Neural progenitor cell (in vitro differentiated cells): ENCODE data around the gene DKK2. TPM values are rescaled to one million over a fixed set of nuclear protein-coding genes. Genes with fewer than 3 reads are reported as not detected.

Source experiments
- DNase-seq: peaks from one replicate; pipeline ENCODE4 v3.0.0-alpha.2; 2016; ENCODE audit warnings: low spot score
- H2AFZ ChIP-seq: fragments of 200-600 bp; sonication (generic); replicated peaks from 2 replicates; pipeline ENCODE4 v1.6.1; 2016; ENCODE audit warnings: antibody characterized with exemption
- H3F3A ChIP-seq: fragments of 200-600 bp; sonication (generic); 2 replicates; pipeline ENCODE4 v1.6.1; 2016; ENCODE audit warnings: antibody characterized with exemption, low read depth
- H3K27ac ChIP-seq: fragments of 200-600 bp; sonication (generic); 2 replicates; pipeline ENCODE4 v1.5.1; 2016; ENCODE audit warnings: mild to moderate bottlenecking
- H3K27me3 ChIP-seq: fragments of 200-600 bp; sonication (generic); 2 replicates; pipeline ENCODE4 v1.6.1; 2016; ENCODE audit warnings: mild to moderate bottlenecking, moderate library complexity
- H3K36me3 ChIP-seq: fragments of 200-600 bp; sonication (generic); 2 replicates; pipeline ENCODE4 v1.5.1; 2016
- H3K4me1 ChIP-seq: fragments of 200-600 bp; sonication (generic); 2 replicates; pipeline ENCODE4 v1.6.1; 2016; ENCODE audit warnings: mixed run types
- H3K4me2 ChIP-seq: fragments of 200-600 bp; sonication (generic); 2 replicates; pipeline ENCODE4 v1.6.1; 2016
- H3K4me3 ChIP-seq: fragments of 200-600 bp; sonication (generic); 2 replicates; pipeline ENCODE4 v1.5.1; 2016
- H3K79me2 ChIP-seq: fragments of 200-600 bp; sonication (generic); 2 replicates; pipeline ENCODE4 v1.6.1; 2016; ENCODE audit warnings: low read depth
- H3K9ac ChIP-seq: fragments of 200-600 bp; sonication (generic); 2 replicates; pipeline ENCODE4 v1.6.1; 2016
- H3K9me3 ChIP-seq: fragments of 200-600 bp; sonication (generic); 2 replicates; pipeline ENCODE4 v1.5.1; 2016; ENCODE audit warnings: low read depth
- H4K20me1 ChIP-seq: fragments of 200-600 bp; sonication (generic); 2 replicates; pipeline ENCODE4 v1.6.1; 2016; ENCODE audit warnings: low read depth
- H3K27ac Mint-ChIP-seq: 3 replicates; pipeline ENCODE4 v1.8.0; 2021; ENCODE audit warnings: mixed read lengths
- H3K27me3 Mint-ChIP-seq: 2 replicates; pipeline ENCODE4 v1.8.0; 2022; ENCODE audit warnings: low read depth, mild to moderate bottlenecking, inconsistent platforms, moderate library complexity, mixed read lengths; ENCODE audit not compliant: insufficient read depth
- H3K36me3 Mint-ChIP-seq: 3 replicates; pipeline ENCODE4 v1.8.0; 2021; ENCODE audit warnings: mixed read lengths
- H3K4me1 Mint-ChIP-seq: 3 replicates; pipeline ENCODE4 v1.8.0; 2021; ENCODE audit warnings: mixed read lengths
- H3K4me3 Mint-ChIP-seq: 3 replicates; pipeline ENCODE4 v1.8.0; 2021; ENCODE audit warnings: mild to moderate bottlenecking, moderate library complexity, mixed read lengths
- H3K9me3 Mint-ChIP-seq: 3 replicates; pipeline ENCODE4 v1.8.0; 2020; ENCODE audit warnings: mixed read lengths
- CTCF ChIP-seq: fragments of 200-600 bp; sonication (generic); IDR thresholded peaks from 2 replicates; pipeline ENCODE4 v1.5.1; 2017; ENCODE audit warnings: antibody characterized with exemption, mild to moderate bottlenecking
- EZH2 ChIP-seq: fragments of 200-600 bp; sonication (generic); IDR thresholded peaks from 2 replicates; pipeline ENCODE4 v1.6.1; 2017; ENCODE audit warnings: antibody characterized with exemption, mild to moderate bottlenecking, moderate library complexity
- EZH2phosphoT487 ChIP-seq: fragments of 200-600 bp; sonication (generic); IDR thresholded peaks from 2 replicates; pipeline ENCODE4 v1.6.1; 2017; ENCODE audit warnings: antibody characterized with exemption
- total RNA-seq: library from RNA; depleted of rRNA; stranded (reverse); fragments of >200 nt; gene quantifications from 2 replicates; pipeline ENCODE4 v1.2.3, GENCODE V29; 2015; ENCODE audit warnings: low replicate concordance

The DKK2 gene
- total RNA-seq, 1 donor from 2014 or later: not detected

GRCh38 chr4:106930522-106930921 is 105.6 kb downstream of the DKK2 start:
- no peaks in the 10 kb centered on the region for H3K27me3 ChIP-seq
- TF ChIP-seq EZH2: no peak
- no peak for TF ChIP-seq CTCF
- TF ChIP-seq EZH2phosphoT487: no peak

GRCh38 chr4:106929248-106929647 is 106.9 kb downstream of the DKK2 start:
- no peak overlapping the region for H3K4me3 ChIP-seq
- DNase-seq: no peak
- no peaks in the 10 kb centered on the region for H4K20me1 ChIP-seq
- H3K27ac ChIP-seq: no peak overlapping the region
- Mint-ChIP-seq H3K36me3 (no peaks in the 10 kb centered on the region), H3K4me1 (no peaks in the 10 kb centered on the region), H3K27me3 (no peaks in the 10 kb centered on the region), H3K4me3 (no peak overlapping the region), H3K9me3 (no peaks in the 10 kb centered on the region), H3K27ac (no peak overlapping the region)
- H3K9me3 ChIP-seq: no peaks in the 10 kb centered on the region
- H3K9ac ChIP-seq: no peak overlapping the region
- no peaks in the 10 kb centered on the region for H3F3A ChIP-seq
- no peak overlapping the region for H2AFZ ChIP-seq
- H3K4me1 ChIP-seq: peaks cover 14% of the 10 kb centered on the region
- no peaks in the 10 kb centered on the region for H3K36me3 ChIP-seq
- no peaks in the 10 kb centered on the region for H3K79me2 ChIP-seq
- no peak overlapping the region for H3K4me2 ChIP-seq
- TF ChIP-seq CTCF (no peak), EZH2 (no peak), EZH2phosphoT487 (no peak)
- H3K27me3 ChIP-seq: no peaks in the 10 kb centered on the region

More at GRCh38 chr4:106930522-106930921, 105.6 kb downstream of the DKK2 start:
- Histone ChIP-seq H4K20me1 (no peaks in the 10 kb centered on the region), H3K9me3 (no peaks in the 10 kb centered on the region), H3K4me2 (peak overlapping the region; percentile 51), H3K27ac (peak overlapping the region; percentile 2), H3F3A (no peaks in the 10 kb centered on the region), H2AFZ (peak overlapping the region; percentile 89), H3K79me2 (no peaks in the 10 kb centered on the region), H3K9ac (no peak overlapping the region), H3K4me1 (peaks cover 14% of the 10 kb centered on the region), H3K36me3 (no peaks in the 10 kb centered on the region), H3K4me3 (no peak overlapping the region)
- H3K4me1 Mint-ChIP-seq: no peaks in the 10 kb centered on the region
- peak; percentile 31 for DNase-seq
- no peaks in the 10 kb centered on the region for H3K36me3 Mint-ChIP-seq
- H3K4me3 Mint-ChIP-seq: no peak overlapping the region
- H3K27me3 Mint-ChIP-seq: no peaks in the 10 kb centered on the region
- H3K27ac Mint-ChIP-seq: no peak overlapping the region
- H3K9me3 Mint-ChIP-seq: no peaks in the 10 kb centered on the region

- Histone ChIP-seq H3K79me2 (no peaks in the 10 kb centered on the region), H2AFZ (no peak overlapping the region), H3K9me3 (no peaks in the 10 kb centered on the region), H3K9ac (no peak overlapping the region), H3K4me3 (no peak overlapping the region), H3K27me3 (no peaks in the 10 kb centered on the region), H3K27ac (no peak overlapping the region), H3F3A (no peaks in the 10 kb centered on the region), H3K36me3 (no peaks in the 10 kb centered on the region), H3K4me2 (no peak overlapping the region), H3K4me1 (no peaks in the 10 kb centered on the region), H4K20me1 (no peaks in the 10 kb centered on the region)
- H3K27me3 Mint-ChIP-seq: no peaks in the 10 kb centered on the region
- TF ChIP-seq EZH2 (no peak), EZH2phosphoT487 (no peak), CTCF (no peak)
- H3K9me3 Mint-ChIP-seq: no peaks in the 10 kb centered on the region
- no peak for DNase-seq
- no peak overlapping the region for H3K27ac Mint-ChIP-seq
- no peak overlapping the region for H3K4me3 Mint-ChIP-seq
- no peaks in the 10 kb centered on the region for H3K36me3 Mint-ChIP-seq
- H3K4me1 Mint-ChIP-seq: no peaks in the 10 kb centered on the region
Observed at GRCh38 chr4:106914223-106914622, 121.9 kb downstream of the DKK2 start.
